ENCODE measurements around the gene TSEN2. TPM values are rescaled to one million over a fixed set of nuclear protein-coding genes. Genes with fewer than 3 reads are reported as not detected.

The TSEN2 gene
- polyA plus RNA-seq, 1 donor from 2014 or later, result 12.4 TPM

GRCh38 chr3:12495749-12496452 is 11.6 kb downstream of the TSEN2 start:
- H3K27ac Mint-ChIP-seq, result no peak overlapping the region
- no peak overlapping the region for H3K4me3 Mint-ChIP-seq
- H3K4me1 Mint-ChIP-seq, result peaks cover 0 to 3% (median 0%) of the 10 kb centered on the region in 3 donors
- H3K27me3 Mint-ChIP-seq, result no peaks in the 10 kb centered on the region
- H3K36me3 Mint-ChIP-seq, result peaks cover 13% of the 10 kb centered on the region
- no peaks in the 10 kb centered on the region for H3K9me3 Mint-ChIP-seq

DNA sequence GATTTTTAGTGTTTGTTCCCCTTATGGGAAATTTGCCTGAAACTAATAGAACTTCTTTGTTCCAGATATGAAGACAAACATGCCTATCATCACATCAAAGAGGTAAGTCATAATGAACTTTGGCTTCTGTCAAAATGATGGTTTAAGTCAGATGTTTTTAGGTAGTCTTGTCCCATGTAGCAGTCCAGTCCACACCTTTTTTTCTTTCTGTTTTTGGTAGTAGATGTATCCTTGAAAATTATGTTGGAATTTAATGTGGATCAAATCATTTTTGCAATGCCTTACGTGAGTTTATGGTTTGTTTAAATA is 12.1 kb downstream of the TSEN2 start:
- peaks cover 12% of the 10 kb centered on the region for H3K36me3 Mint-ChIP-seq
- H3K4me1 Mint-ChIP-seq, result peaks cover 0 to 2% (median 0%) of the 10 kb centered on the region in 3 donors
- no peaks in the 10 kb centered on the region for H3K27me3 Mint-ChIP-seq
- no peaks in the 10 kb centered on the region for H3K9me3 Mint-ChIP-seq
- no peak overlapping the region for H3K4me3 Mint-ChIP-seq
- H3K27ac Mint-ChIP-seq, result no peak overlapping the region

- Mint-ChIP-seq H3K27ac (no peak overlapping the region), H3K4me1 (no peaks in the 10 kb centered on the region), H3K36me3 (peaks cover 6% of the 10 kb centered on the region), H3K4me3 (no peak overlapping the region), H3K9me3 (no peaks in the 10 kb centered on the region), H3K27me3 (no peaks in the 10 kb centered on the region)
Observed at GRCh38 chr3:12499474-12499873, 15.2 kb downstream of the TSEN2 start.

GRCh38 chr3:12501360-12502020 is 17.2 kb downstream of the TSEN2 start:
- peaks cover 11% of the 10 kb centered on the region for H3K36me3 Mint-ChIP-seq
- H3K9me3 Mint-ChIP-seq, result no peaks in the 10 kb centered on the region
- H3K4me1 Mint-ChIP-seq, result no peaks in the 10 kb centered on the region
- H3K4me3 Mint-ChIP-seq, result no peak overlapping the region
- H3K27me3 Mint-ChIP-seq, result no peaks in the 10 kb centered on the region
- no peak overlapping the region for H3K27ac Mint-ChIP-seq

GRCh38 chr3:12503126-12503957 is 19.1 kb downstream of the TSEN2 start:
- Mint-ChIP-seq H3K27ac (no peak overlapping the region), H3K9me3 (no peaks in the 10 kb centered on the region), H3K27me3 (no peaks in the 10 kb centered on the region), H3K4me3 (no peak overlapping the region), H3K36me3 (peaks cover 5% of the 10 kb centered on the region), H3K4me1 (no peaks in the 10 kb centered on the region)

- H3K36me3 Mint-ChIP-seq, result peaks cover 6% of the 10 kb centered on the region
- H3K4me1 Mint-ChIP-seq, result peaks cover 0 to 2% (median 0%) of the 10 kb centered on the region in 3 donors
- H3K27me3 Mint-ChIP-seq, result no peaks in the 10 kb centered on the region
- H3K4me3 Mint-ChIP-seq, result no peak overlapping the region
- no peaks in the 10 kb centered on the region for H3K9me3 Mint-ChIP-seq
- H3K27ac Mint-ChIP-seq, result no peak overlapping the region
Observed at GRCh38 chr3:12506201-12506709, 22.0 kb downstream of the TSEN2 start.

GRCh38 chr3:12507591-12508281 is 23.5 kb downstream of the TSEN2 start:
- no peaks in the 10 kb centered on the region for H3K27me3 Mint-ChIP-seq
- no peaks in the 10 kb centered on the region for H3K9me3 Mint-ChIP-seq
- no peak overlapping the region for H3K4me3 Mint-ChIP-seq
- H3K4me1 Mint-ChIP-seq, result peaks cover 0 to 2% (median 0%) of the 10 kb centered on the region in 3 donors
- peaks cover 6% of the 10 kb centered on the region for H3K36me3 Mint-ChIP-seq
- H3K27ac Mint-ChIP-seq, result no peak overlapping the region

DNA sequence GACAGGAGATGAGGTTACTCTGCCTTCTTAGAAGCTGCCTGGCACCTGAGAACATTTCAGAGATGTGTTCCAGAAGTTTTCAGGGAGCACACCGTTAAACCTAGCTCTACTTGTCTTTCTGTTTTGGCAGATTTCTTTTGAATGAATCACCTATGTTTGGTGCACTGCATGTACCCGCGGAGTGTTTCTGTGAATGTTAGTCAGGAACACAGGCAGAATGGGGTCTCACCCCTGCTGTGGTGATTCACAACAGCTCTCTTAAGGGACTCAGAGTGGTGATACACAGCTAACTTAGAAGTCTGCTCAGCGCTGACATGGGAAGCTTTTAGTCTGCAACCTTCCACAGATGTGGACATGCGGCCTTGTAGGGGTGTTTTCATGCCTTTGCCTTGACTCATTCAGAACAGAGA is 24.0 kb downstream of the TSEN2 start:
- no peak overlapping the region for H3K27ac Mint-ChIP-seq
- peaks cover 0 to 2% (median 0%) of the 10 kb centered on the region in 3 donors for H3K4me1 Mint-ChIP-seq
- H3K27me3 Mint-ChIP-seq, result no peaks in the 10 kb centered on the region
- no peaks in the 10 kb centered on the region for H3K9me3 Mint-ChIP-seq
- H3K36me3 Mint-ChIP-seq, result peaks cover 6% of the 10 kb centered on the region
- no peak overlapping the region for H3K4me3 Mint-ChIP-seq

GRCh38 chr3:12509466-12509865 is 25.2 kb downstream of the TSEN2 start:
- H3K27me3 Mint-ChIP-seq, result no peaks in the 10 kb centered on the region
- no peak overlapping the region for H3K4me3 Mint-ChIP-seq
- peaks cover 0 to 2% (median 0%) of the 10 kb centered on the region in 3 donors for H3K4me1 Mint-ChIP-seq
- H3K36me3 Mint-ChIP-seq, result peaks cover 6% of the 10 kb centered on the region
- no peaks in the 10 kb centered on the region for H3K9me3 Mint-ChIP-seq
- H3K27ac Mint-ChIP-seq, result peak overlapping the region in 1 of 3 donors; percentile 16

DNA sequence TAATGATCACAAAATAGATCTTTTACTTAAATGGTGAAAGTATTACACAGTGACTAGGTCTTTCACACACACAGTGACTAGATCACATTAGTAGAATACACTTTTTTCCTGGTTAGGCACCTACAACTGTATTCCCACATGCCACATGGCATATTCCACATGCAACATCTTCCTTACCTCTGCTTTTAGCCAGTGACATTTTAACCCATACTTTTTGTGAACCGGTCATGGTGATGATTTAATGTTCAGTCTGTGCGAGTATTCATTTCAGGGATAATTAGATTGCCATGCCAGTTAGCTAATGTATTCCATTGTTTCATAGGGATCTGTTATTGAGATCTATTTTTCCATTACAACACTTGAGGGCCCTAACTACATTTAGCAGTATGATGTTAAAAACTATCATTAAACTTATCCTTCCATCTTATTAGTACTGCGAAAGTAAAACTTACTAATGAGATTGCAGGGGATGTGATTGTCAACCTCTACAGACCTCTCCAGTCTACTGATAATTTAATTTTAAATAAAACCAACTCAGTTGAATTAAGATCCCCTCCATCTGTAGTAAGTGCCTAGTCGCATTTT is 28.3 kb downstream of the TSEN2 start:
- H3K36me3 Mint-ChIP-seq, result peaks cover 2% of the 10 kb centered on the region
- peaks cover 0 to 2% (median 0%) of the 10 kb centered on the region in 3 donors for H3K4me1 Mint-ChIP-seq
- no peaks in the 10 kb centered on the region for H3K27me3 Mint-ChIP-seq
- H3K9me3 Mint-ChIP-seq, result no peaks in the 10 kb centered on the region
- no peak overlapping the region for H3K4me3 Mint-ChIP-seq
- H3K27ac Mint-ChIP-seq, result no peak overlapping the region

- H3K4me1 Mint-ChIP-seq, result no peaks in the 10 kb centered on the region
- no peak overlapping the region for H3K4me3 Mint-ChIP-seq
- no peaks in the 10 kb centered on the region for H3K27me3 Mint-ChIP-seq
- H3K36me3 Mint-ChIP-seq, result peaks cover 7% of the 10 kb centered on the region
- no peaks in the 10 kb centered on the region for H3K9me3 Mint-ChIP-seq
- H3K27ac Mint-ChIP-seq, result peak overlapping the region in 1 of 3 donors; percentile 25
Observed at GRCh38 chr3:12513694-12514446, 29.6 kb downstream of the TSEN2 start.

DNA sequence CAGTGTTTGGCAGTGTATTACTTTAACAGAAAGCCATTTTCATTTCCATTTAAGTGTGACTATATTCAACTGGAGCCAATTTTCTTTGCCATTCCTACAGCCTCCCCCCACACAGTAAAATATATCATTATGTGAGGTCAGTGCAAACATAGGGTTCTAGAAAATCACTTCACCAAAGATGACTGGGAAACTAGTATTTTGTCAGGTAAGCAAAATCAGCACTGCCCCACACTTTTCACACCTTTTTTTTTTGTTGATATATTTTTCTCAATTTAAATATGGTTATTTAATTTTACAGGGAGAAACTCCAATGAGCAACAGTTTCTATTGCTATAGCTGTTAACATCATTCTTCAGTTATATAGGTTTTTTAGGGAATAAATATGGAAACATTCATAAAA is 31.4 kb downstream of the TSEN2 start:
- H3K4me3 Mint-ChIP-seq, result no peak overlapping the region
- H3K36me3 Mint-ChIP-seq, result peaks cover 7% of the 10 kb centered on the region
- H3K9me3 Mint-ChIP-seq, result no peaks in the 10 kb centered on the region
- no peaks in the 10 kb centered on the region for H3K27me3 Mint-ChIP-seq
- no peak overlapping the region for H3K27ac Mint-ChIP-seq
- H3K4me1 Mint-ChIP-seq, result no peaks in the 10 kb centered on the region

- Mint-ChIP-seq H3K9me3 (no peaks in the 10 kb centered on the region), H3K36me3 (peaks cover 7% of the 10 kb centered on the region), H3K4me3 (no peak overlapping the region), H3K4me1 (peaks cover 0 to 2% (median 0%) of the 10 kb centered on the region in 3 donors), H3K27ac (no peak overlapping the region), H3K27me3 (no peaks in the 10 kb centered on the region)
Observed at GRCh38 chr3:12516873-12517272, 32.6 kb downstream of the TSEN2 start.
